ENCODE measurements around the gene DOCK4.
A peak's percentile ranks its signal among the peaks of the same experiment; 100 is the strongest.

Gene DOCK4

DNA sequence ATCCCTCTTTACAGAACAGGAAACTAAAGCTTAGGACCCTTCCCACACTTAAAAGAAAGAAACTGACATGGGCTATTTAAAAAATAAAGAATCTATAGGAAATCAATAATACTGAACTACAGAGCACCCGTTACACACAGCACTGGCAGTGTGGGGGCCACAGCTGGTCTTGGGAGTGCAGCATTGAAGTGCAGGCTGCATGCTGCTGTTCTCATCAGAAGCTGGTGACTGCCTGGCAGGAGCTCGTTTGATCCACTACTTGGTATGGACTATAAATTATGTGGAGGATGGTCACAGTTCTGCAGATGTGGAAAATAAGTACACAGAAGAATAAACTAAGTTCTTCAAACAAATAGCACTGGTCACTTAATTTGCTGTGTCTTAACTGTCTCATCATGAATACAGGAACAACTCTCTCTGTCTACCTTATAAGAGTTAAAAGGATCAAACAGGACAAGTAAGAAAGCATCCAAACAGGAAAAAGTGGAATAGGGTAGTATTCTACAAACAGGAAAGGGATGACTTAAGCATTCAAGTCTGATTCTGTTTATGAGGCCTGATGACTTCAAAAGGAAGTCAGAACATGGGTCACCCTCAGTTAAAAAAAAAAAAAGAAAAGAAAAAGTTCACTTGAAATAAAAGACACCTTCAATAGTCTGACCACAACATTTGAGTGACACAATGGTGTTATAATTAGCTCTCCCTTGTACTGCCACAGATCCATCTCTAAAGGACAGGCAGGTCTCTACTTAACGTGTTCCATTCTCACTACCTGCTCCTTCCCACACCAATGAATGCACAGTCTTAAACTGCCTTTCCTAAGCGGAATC, 21.0 kb downstream of the DOCK4 start:
- Histone ChIP-seq H3K9me2 (replicated peaks; ENCODE audit: low read depth, low read length) (no peaks in the 10 kb centered on the region), H4K20me1 (ENCODE audit: insufficient read depth, low read length, poor library complexity, severe bottlenecking) (no peaks in the 10 kb centered on the region), H3K79me2 (ENCODE audit: insufficient read depth, low read length) (no peaks in the 10 kb centered on the region), H3K4me1 (ENCODE audit: insufficient read depth, low read length, poor library complexity, severe bottlenecking) (peaks cover 26% of the 10 kb centered on the region), H3K4me2 (ENCODE audit: low read depth, low read length, poor library complexity, severe bottlenecking) (peak overlapping the region; percentile 65), H3K36me3 (ENCODE audit: insufficient read depth, low read length) (no peaks in the 10 kb centered on the region), H2AFZ (ENCODE audit: low read length) (peak overlapping the region; percentile 17; the same call in 1 of the 2 replicates), H3F3A (ENCODE audit: low read depth) (no peaks in the 10 kb centered on the region), H3K27me3 (ENCODE audit: insufficient read depth, low read length, poor library complexity, severe bottlenecking) (no peaks in the 10 kb centered on the region), H3K9ac (ENCODE audit: low read depth, low read length, poor library complexity, severe bottlenecking) (no peak overlapping the region), H3K4me3 (ENCODE audit: low read length, poor library complexity, severe bottlenecking) (peak overlapping the region; percentile 15), H3K9me3 (ENCODE audit: insufficient read depth, low read depth, low read length) (no peaks in the 10 kb centered on the region)
- no peak for TF ChIP-seq EZH2phosphoT487 (IDR thresholded peaks at IDR 0.05; ENCODE audit: borderline replicate concordance)
- TF ChIP-seq, protein P1, sequence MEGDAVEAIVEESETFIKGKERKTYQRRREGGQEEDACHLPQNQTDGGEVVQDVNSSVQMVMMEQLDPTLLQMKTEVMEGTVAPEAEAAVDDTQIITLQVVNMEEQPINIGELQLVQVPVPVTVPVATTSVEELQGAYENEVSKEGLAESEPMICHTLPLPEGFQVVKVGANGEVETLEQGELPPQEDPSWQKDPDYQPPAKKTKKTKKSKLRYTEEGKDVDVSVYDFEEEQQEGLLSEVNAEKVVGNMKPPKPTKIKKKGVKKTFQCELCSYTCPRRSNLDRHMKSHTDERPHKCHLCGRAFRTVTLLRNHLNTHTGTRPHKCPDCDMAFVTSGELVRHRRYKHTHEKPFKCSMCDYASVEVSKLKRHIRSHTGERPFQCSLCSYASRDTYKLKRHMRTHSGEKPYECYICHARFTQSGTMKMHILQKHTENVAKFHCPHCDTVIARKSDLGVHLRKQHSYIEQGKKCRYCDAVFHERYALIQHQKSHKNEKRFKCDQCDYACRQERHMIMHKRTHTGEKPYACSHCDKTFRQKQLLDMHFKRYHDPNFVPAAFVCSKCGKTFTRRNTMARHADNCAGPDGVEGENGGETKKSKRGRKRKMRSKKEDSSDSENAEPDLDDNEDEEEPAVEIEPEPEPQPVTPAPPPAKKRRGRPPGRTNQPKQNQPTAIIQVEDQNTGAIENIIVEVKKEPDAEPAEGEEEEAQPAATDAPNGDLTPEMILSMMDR (conservative IDR thresholded peaks at IDR 0.05; ENCODE audit: low read length): no peak

DNA sequence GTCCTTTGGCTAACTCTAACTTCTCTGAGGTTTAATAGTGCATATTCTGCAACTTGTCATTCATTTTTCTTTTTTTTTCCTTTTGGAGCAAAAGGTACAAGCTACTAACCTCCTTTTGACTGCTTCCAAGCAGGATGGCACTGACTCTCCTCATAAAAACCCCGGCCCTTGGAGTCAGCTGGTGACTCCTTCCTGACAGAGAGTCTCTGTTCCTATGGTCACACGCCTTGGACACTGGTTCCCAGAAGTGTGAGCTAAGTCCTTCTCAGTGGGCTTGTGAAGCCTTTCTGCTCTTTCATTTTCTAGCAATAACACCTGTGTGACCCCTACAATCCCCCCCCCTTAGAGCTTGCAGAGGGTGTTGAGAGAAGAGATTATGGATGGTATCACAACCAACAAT, 21.7 kb downstream of the DOCK4 start:
- Histone ChIP-seq H3K9me2 (replicated peaks; ENCODE audit: low read depth, low read length) (no peaks in the 10 kb centered on the region), H3K9me3 (ENCODE audit: insufficient read depth, low read depth, low read length) (no peaks in the 10 kb centered on the region), H3K36me3 (ENCODE audit: insufficient read depth, low read length) (no peaks in the 10 kb centered on the region), H3K27me3 (ENCODE audit: insufficient read depth, low read length, poor library complexity, severe bottlenecking) (no peaks in the 10 kb centered on the region), H4K20me1 (ENCODE audit: insufficient read depth, low read length, poor library complexity, severe bottlenecking) (no peaks in the 10 kb centered on the region), H3K4me2 (ENCODE audit: low read depth, low read length, poor library complexity, severe bottlenecking) (peak overlapping the region; percentile 65), H2AFZ (ENCODE audit: low read length) (no peak overlapping the region), H3K4me1 (ENCODE audit: insufficient read depth, low read length, poor library complexity, severe bottlenecking) (peaks cover 26% of the 10 kb centered on the region), H3K4me3 (ENCODE audit: low read length, poor library complexity, severe bottlenecking) (no peak overlapping the region), H3F3A (ENCODE audit: low read depth) (no peaks in the 10 kb centered on the region), H3K9ac (ENCODE audit: low read depth, low read length, poor library complexity, severe bottlenecking) (no peak overlapping the region), H3K79me2 (ENCODE audit: insufficient read depth, low read length) (no peaks in the 10 kb centered on the region)
- no peak for TF ChIP-seq EZH2phosphoT487 (IDR thresholded peaks at IDR 0.05; ENCODE audit: borderline replicate concordance)
- TF ChIP-seq, protein P1 (conservative IDR thresholded peaks at IDR 0.05; ENCODE audit: low read length): no peak

DNA sequence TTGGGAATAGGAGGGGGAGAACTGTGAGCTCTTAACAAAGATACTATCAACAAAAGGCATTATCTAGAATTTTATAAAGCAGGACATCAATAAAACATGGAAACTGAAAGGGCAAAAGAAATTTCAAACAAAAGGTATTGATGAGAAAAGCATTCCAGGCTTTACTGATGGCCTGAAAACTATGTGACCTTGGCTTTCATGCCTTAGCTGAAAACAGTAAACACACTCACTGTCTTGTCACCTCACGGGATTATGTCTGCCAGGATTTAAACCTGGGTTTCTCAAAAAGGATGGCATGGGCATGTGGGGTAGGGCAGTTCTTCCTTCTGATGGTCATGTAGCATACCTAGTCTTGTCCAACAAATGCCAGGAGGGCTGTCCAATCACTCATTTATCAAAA, 22.9 kb downstream of the DOCK4 start:
- Histone ChIP-seq H3K9me2 (replicated peaks; ENCODE audit: low read depth, low read length) (no peaks in the 10 kb centered on the region), H2AFZ (ENCODE audit: low read length) (no peak overlapping the region), H3K27me3 (ENCODE audit: insufficient read depth, low read length, poor library complexity, severe bottlenecking) (no peaks in the 10 kb centered on the region), H3K9ac (ENCODE audit: low read depth, low read length, poor library complexity, severe bottlenecking) (no peak overlapping the region), H3K4me2 (ENCODE audit: low read depth, low read length, poor library complexity, severe bottlenecking) (no peak overlapping the region), H3K36me3 (ENCODE audit: insufficient read depth, low read length) (no peaks in the 10 kb centered on the region), H3K79me2 (ENCODE audit: insufficient read depth, low read length) (no peaks in the 10 kb centered on the region), H3K4me1 (ENCODE audit: insufficient read depth, low read length, poor library complexity, severe bottlenecking) (peaks cover 26% of the 10 kb centered on the region), H3K9me3 (ENCODE audit: insufficient read depth, low read depth, low read length) (no peaks in the 10 kb centered on the region), H3K4me3 (ENCODE audit: low read length, poor library complexity, severe bottlenecking) (no peak overlapping the region), H3F3A (ENCODE audit: low read depth) (no peaks in the 10 kb centered on the region), H4K20me1 (ENCODE audit: insufficient read depth, low read length, poor library complexity, severe bottlenecking) (no peaks in the 10 kb centered on the region)
- TF ChIP-seq, protein P1 (conservative IDR thresholded peaks at IDR 0.05; ENCODE audit: low read length): no peak
- TF ChIP-seq EZH2phosphoT487 (IDR thresholded peaks at IDR 0.05; ENCODE audit: borderline replicate concordance): no peak
